Activated naive CD8-positive, alpha-beta T cell (primary cell): ENCODE results near the gene ST6GALNAC3.
A peak's percentile ranks its signal among the peaks of the same experiment; 100 is the strongest.

Experiments used
- H3K27ac Mint-ChIP-seq: one replicate; pipeline ENCODE4 v1.8.0; 2021; ENCODE audit warnings: mixed read lengths
- H3K27me3 Mint-ChIP-seq: one replicate; pipeline ENCODE4 v1.8.0; 2021; ENCODE audit warnings: mixed read lengths
- H3K36me3 Mint-ChIP-seq: one replicate; pipeline ENCODE4 v1.8.0; 2021; ENCODE audit warnings: mixed read lengths
- H3K4me1 Mint-ChIP-seq: one replicate; pipeline ENCODE4 v1.8.0; 2021; ENCODE audit warnings: low read depth, mixed read lengths
- H3K4me3 Mint-ChIP-seq: one replicate; pipeline ENCODE4 v1.8.0; 2021; ENCODE audit warnings: mild to moderate bottlenecking, mixed read lengths
- H3K9me3 Mint-ChIP-seq: one replicate; pipeline ENCODE4 v1.8.0; 2021; ENCODE audit warnings: low read depth, mixed read lengths

ST6GALNAC3 gene

DNA sequence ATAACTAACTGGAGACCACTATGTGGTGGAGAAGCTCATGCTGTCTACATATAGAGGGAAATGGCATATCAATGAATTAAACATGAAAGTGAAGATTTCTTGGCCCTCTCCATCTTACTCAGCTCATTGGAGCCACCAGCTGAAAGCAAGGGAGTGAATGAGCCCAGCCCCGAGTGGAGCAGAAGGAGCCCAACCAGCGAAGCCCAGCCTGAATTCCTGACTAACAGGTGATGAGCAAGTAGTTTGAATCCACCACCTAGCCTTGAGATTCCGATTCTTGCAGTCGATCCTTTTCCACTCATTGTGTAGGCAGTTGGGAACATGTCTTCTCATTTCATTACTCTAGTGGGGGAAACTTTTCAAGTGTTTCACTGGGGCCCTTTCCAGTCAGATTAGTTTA is 18.6 kb upstream of the ST6GALNAC3 start:
- H3K36me3 Mint-ChIP-seq, result peaks cover 2% of the 10 kb centered on the region

GRCh38 chr1:76059451-76059850 is 15.1 kb upstream of the ST6GALNAC3 start:
- Mint-ChIP-seq H3K27ac (no peak overlapping the region), H3K9me3 (no peaks in the 10 kb centered on the region), H3K4me3 (no peak overlapping the region), H3K27me3 (peaks cover 3% of the 10 kb centered on the region), H3K36me3 (peaks cover 2% of the 10 kb centered on the region), H3K4me1 (no peaks in the 10 kb centered on the region)

More for the DNA sequence above, 18.6 kb upstream of the ST6GALNAC3 start:
- Mint-ChIP-seq H3K4me1 (peaks cover 4% of the 10 kb centered on the region), H3K27me3 (peaks cover 4% of the 10 kb centered on the region), H3K27ac (no peak overlapping the region), H3K4me3 (no peak overlapping the region), H3K9me3 (no peaks in the 10 kb centered on the region)

DNA sequence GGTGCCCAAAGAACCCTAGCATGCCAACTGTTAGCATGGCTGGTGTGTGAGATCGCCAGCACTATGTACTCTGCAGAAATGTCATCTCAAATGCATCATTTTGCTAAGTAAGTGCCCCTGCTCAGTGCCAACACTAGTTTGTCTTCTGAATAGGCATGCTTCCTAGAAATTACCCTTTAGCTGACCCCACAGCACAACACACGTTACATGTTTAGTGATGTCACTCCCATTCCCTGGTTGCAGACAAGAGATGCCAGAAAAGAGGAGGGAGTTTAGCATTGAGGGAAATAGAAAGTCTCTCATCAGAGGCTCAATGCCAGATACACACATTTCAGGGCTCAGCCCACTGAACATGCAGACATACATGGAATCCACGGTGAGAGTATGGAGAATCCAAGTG is 9.3 kb upstream of the ST6GALNAC3 start:
- H3K27me3 Mint-ChIP-seq, result peaks cover 5% of the 10 kb centered on the region
- H3K4me3 Mint-ChIP-seq, result no peak overlapping the region
- no peaks in the 10 kb centered on the region for H3K9me3 Mint-ChIP-seq

DNA sequence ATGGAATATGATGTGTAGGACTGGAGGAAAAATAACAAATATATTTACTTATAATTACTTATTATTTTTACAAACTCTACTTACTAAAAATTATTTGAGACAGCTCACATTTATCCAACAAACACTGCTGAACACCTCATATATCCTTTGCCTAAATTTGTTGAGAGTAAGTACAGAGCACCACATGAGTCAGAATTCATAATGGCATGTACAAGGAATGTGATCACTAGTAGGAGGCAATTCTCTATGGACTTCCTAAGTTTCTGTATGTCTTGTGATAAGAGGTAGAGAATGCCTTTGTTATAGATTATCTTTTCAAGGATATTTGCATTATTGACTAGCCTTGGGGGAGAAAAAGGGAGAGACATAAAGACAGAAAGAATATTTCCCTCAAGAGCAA is 8.2 kb upstream of the ST6GALNAC3 start:
- no peaks in the 10 kb centered on the region for H3K9me3 Mint-ChIP-seq
- no peak overlapping the region for H3K4me3 Mint-ChIP-seq
- H3K27ac Mint-ChIP-seq, result no peak overlapping the region
- H3K27me3 Mint-ChIP-seq, result peaks cover 5% of the 10 kb centered on the region
- no peaks in the 10 kb centered on the region for H3K4me1 Mint-ChIP-seq
- H3K36me3 Mint-ChIP-seq, result no peaks in the 10 kb centered on the region

More for the DNA sequence above, 9.3 kb upstream of the ST6GALNAC3 start:
- H3K27ac Mint-ChIP-seq, result no peak overlapping the region
- H3K36me3 Mint-ChIP-seq, result no peaks in the 10 kb centered on the region
- H3K4me1 Mint-ChIP-seq, result no peaks in the 10 kb centered on the region

GRCh38 chr1:76068542-76068941 is 6.0 kb upstream of the ST6GALNAC3 start:
- H3K4me3 Mint-ChIP-seq, result no peak overlapping the region
- no peaks in the 10 kb centered on the region for H3K36me3 Mint-ChIP-seq
- H3K4me1 Mint-ChIP-seq, result peaks cover under 1% of the 10 kb centered on the region
- no peaks in the 10 kb centered on the region for H3K9me3 Mint-ChIP-seq
- H3K27ac Mint-ChIP-seq, result no peak overlapping the region
- peaks cover 5% of the 10 kb centered on the region for H3K27me3 Mint-ChIP-seq

DNA sequence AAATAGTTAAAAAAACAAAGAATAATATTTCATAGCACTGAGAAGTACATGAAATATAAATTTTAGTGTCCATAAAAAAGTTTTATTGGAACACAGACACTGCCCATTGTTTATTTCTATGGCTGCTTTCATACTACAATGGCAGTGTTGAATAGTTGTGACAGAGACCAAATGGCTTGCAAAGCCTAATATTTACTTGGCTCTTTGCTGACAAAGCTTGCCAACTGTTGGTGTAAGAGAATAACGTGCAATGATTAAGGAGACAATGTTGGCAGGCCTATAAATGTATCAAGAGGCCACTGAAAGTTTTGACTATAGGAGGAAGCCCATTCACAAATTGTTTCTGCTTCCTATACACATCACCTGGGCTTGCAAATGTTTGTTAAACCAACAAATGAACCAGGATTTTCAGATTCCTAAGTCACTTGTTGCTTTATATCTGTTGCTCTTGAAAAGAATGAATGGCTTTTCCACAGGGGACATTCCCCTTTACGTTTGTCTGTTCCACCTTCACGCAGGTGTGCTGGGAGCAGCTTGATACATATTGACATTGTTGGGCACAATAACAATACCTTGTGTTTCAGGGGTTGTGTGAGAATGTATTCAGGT is 5.5 kb upstream of the ST6GALNAC3 start:
- Mint-ChIP-seq H3K4me3 (no peak overlapping the region), H3K9me3 (no peaks in the 10 kb centered on the region), H3K36me3 (no peaks in the 10 kb centered on the region), H3K27me3 (peaks cover 4% of the 10 kb centered on the region), H3K27ac (no peak overlapping the region), H3K4me1 (peaks cover 2% of the 10 kb centered on the region)

DNA sequence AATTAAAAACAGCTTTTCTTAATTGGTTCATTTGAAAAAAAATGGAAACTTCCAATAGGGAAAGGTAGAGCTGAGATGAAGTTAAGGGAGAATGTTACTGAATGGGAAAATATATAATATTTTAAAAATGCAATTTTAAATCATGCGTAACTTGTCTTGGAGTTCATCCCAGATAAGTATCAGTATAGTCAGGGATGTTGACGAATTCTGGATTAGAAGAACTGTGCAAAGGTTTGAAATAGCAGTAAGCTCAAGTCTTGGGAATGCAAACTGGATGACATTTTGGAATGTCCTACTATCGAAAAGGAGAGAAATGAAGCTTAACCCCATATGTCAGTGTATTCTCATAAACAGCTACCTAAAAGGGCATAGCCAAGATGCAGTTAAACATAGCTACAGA is 4.0 kb upstream of the ST6GALNAC3 start:
- H3K9me3 Mint-ChIP-seq, result no peaks in the 10 kb centered on the region
- no peak overlapping the region for H3K4me3 Mint-ChIP-seq
- H3K27ac Mint-ChIP-seq, result no peak overlapping the region
- H3K4me1 Mint-ChIP-seq, result peaks cover 11% of the 10 kb centered on the region
- no peaks in the 10 kb centered on the region for H3K36me3 Mint-ChIP-seq
- H3K27me3 Mint-ChIP-seq, result no peaks in the 10 kb centered on the region

DNA sequence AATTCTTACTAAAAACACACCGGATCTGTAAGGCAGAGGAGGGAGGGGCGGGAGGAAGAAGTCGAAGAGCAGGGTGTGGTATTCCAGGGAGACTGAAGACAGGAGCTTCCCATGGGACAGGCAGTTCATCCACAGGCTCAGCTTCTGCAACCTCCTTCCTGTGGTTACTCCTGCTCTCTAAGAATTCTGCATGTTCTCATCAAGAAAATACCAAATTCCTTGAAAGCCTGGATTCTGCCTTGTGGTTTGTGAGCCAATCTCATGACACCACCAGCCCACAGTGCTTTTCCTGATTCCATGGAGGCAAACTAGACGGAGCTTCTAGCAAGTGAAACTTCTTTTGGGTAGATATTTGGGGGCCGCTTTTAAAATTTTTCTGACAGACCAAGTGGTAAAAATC is 1.1 kb upstream of the ST6GALNAC3 start:
- Mint-ChIP-seq H3K9me3 (no peaks in the 10 kb centered on the region), H3K27me3 (no peaks in the 10 kb centered on the region), H3K4me3 (peak overlapping the region; percentile 44), H3K36me3 (no peaks in the 10 kb centered on the region), H3K27ac (no peak overlapping the region), H3K4me1 (peaks cover 23% of the 10 kb centered on the region)

- no peaks in the 10 kb centered on the region for H3K36me3 Mint-ChIP-seq
- H3K27me3 Mint-ChIP-seq, result no peaks in the 10 kb centered on the region
- H3K9me3 Mint-ChIP-seq, result no peaks in the 10 kb centered on the region
- H3K4me3 Mint-ChIP-seq, result peak overlapping the region; percentile 91
- peaks cover 31% of the 10 kb centered on the region for H3K4me1 Mint-ChIP-seq
- no peak overlapping the region for H3K27ac Mint-ChIP-seq
These were observed 593 bp downstream of the ST6GALNAC3 start for GRCh38 chr1:76075188-76075489.

DNA sequence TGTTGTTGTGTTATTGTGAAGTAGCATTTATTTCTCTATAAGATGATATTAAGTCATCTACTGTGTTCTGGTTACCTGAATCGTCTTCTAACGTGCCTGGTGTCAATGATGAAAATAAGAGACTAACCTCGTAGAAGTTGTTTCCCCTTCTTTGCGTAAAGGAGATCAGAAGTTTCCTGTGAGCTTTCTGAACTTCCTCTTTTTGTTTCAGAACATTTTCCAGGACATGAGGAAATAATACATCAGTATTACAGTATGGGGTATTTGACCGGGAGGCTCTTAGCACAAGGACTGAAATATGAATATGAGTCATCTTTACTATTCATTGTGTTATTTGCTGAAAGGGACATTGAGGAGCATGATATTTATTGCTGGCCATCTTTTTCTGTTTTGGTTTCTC is 1.3 kb downstream of the ST6GALNAC3 start:
- H3K4me3 Mint-ChIP-seq, result peak overlapping the region; percentile 91
- peaks cover 31% of the 10 kb centered on the region for H3K4me1 Mint-ChIP-seq
- H3K27ac Mint-ChIP-seq, result peak overlapping the region; percentile 74
- H3K36me3 Mint-ChIP-seq, result no peaks in the 10 kb centered on the region
- H3K27me3 Mint-ChIP-seq, result no peaks in the 10 kb centered on the region
- no peaks in the 10 kb centered on the region for H3K9me3 Mint-ChIP-seq

GRCh38 chr1:76079475-76080227 is 5.1 kb downstream of the ST6GALNAC3 start:
- Mint-ChIP-seq H3K36me3 (no peaks in the 10 kb centered on the region), H3K9me3 (no peaks in the 10 kb centered on the region), H3K4me1 (peaks cover 26% of the 10 kb centered on the region), H3K27ac (no peak overlapping the region), H3K27me3 (no peaks in the 10 kb centered on the region), H3K4me3 (no peak overlapping the region)

- Mint-ChIP-seq H3K36me3 (no peaks in the 10 kb centered on the region), H3K9me3 (no peaks in the 10 kb centered on the region), H3K4me3 (no peak overlapping the region), H3K4me1 (peaks cover 19% of the 10 kb centered on the region), H3K27ac (no peak overlapping the region), H3K27me3 (no peaks in the 10 kb centered on the region)
These were observed 6.1 kb downstream of the ST6GALNAC3 start for GRCh38 chr1:76080552-76081079.

DNA sequence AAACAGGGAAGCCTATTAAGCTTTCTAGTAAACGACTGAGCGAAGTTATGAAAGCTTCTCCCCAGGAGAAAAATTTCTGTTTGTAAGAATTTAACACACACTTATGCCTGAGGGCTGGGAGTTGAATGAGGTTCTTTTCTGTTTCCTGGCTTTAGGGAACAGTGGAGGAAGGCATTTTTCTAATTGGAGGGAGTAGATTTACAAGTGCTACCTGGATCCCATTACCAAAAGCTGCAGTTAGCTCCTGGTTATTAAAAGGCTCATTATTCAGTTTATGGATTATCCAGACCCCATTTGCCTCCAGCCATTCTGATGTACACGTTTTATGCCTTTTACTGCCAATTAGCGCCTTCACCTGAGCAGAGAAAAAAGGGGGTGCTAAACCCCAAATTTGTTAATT is 7.5 kb downstream of the ST6GALNAC3 start:
- no peak overlapping the region for H3K27ac Mint-ChIP-seq
- no peaks in the 10 kb centered on the region for H3K9me3 Mint-ChIP-seq
- H3K4me1 Mint-ChIP-seq, result peaks cover 10% of the 10 kb centered on the region
- no peaks in the 10 kb centered on the region for H3K36me3 Mint-ChIP-seq
- no peak overlapping the region for H3K4me3 Mint-ChIP-seq
- H3K27me3 Mint-ChIP-seq, result no peaks in the 10 kb centered on the region

- no peaks in the 10 kb centered on the region for H3K27me3 Mint-ChIP-seq
- no peak overlapping the region for H3K4me3 Mint-ChIP-seq
- H3K4me1 Mint-ChIP-seq, result peaks cover 14% of the 10 kb centered on the region
- no peak overlapping the region for H3K27ac Mint-ChIP-seq
- H3K9me3 Mint-ChIP-seq, result no peaks in the 10 kb centered on the region
- no peaks in the 10 kb centered on the region for H3K36me3 Mint-ChIP-seq
These were observed 8.6 kb downstream of the ST6GALNAC3 start for GRCh38 chr1:76083189-76083588.

DNA sequence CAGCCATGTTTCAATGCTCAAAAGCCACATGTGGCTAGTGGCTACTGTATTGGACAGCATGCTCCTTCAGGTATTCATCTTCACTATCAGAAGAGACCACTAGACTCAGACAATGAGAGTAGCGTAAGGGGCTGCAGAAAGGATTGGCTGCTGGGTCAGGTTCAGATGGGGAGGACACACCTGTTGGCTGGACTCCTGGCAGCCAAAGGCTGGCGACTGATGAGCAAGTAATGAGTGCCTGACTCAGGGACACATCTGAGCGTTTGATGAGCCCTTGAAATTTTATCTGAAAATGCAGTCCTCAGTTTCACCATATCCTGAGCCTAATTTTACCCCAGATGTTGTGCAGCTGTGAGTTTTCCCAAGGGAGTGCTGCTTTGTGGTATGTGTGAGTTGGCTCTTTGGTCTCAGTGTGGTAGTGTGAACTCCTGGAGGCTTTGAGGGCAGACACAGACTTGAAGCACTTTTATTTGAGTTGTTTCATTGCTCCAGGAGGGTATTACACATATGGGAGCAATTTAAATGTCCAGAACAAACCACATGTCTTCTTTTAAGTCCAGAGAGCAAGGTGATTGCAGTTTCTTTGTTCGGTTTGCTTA is 9.6 kb downstream of the ST6GALNAC3 start:
- Mint-ChIP-seq H3K27me3 (no peaks in the 10 kb centered on the region), H3K27ac (no peak overlapping the region), H3K9me3 (no peaks in the 10 kb centered on the region), H3K36me3 (no peaks in the 10 kb centered on the region), H3K4me1 (peaks cover 14% of the 10 kb centered on the region), H3K4me3 (no peak overlapping the region)
